Activated CD4-positive, alpha-beta memory T cell treated with anti-CD3 and anti-CD28 coated beads for 36 hours (primary cell): ENCODE data around the gene CCDC61. TPM values are rescaled to one million over a fixed set of nuclear protein-coding genes. Genes with fewer than 3 reads are reported as not detected.

Experiments used
- CTCF ChIA-PET: fragments of 350-600 bp; sonication (Branson Sonifier 250); formaldehyde crosslinking; loops from one replicate; lab custom pipeline; 2021; ENCODE audit warnings: antibody characterized with exemption, inconsistent platforms; lab: Charles Lee
- POLR2A ChIA-PET: fragments of 350-600 bp; sonication (Branson Sonifier 250); formaldehyde crosslinking; loops from one replicate; lab custom pipeline; 2021; ENCODE audit warnings: antibody characterized with exemption; lab: Charles Lee
- DNase-seq: peaks from one replicate; pipeline ENCODE4 v3.0.0-alpha.2; 2020
- H3K27ac Mint-ChIP-seq: one replicate; pipeline ENCODE4 v1.8.0; 2021; ENCODE audit warnings: mixed read lengths
- H3K27me3 Mint-ChIP-seq: one replicate; pipeline ENCODE4 v1.8.0; 2021; ENCODE audit warnings: mixed read lengths
- H3K36me3 Mint-ChIP-seq: one replicate; pipeline ENCODE4 v1.8.0; 2021; ENCODE audit warnings: mixed read lengths
- H3K4me1 Mint-ChIP-seq: one replicate; pipeline ENCODE4 v1.8.0; 2021; ENCODE audit warnings: low read depth, mixed read lengths
- H3K4me3 Mint-ChIP-seq: one replicate; pipeline ENCODE4 v1.8.0; 2021; ENCODE audit warnings: mild to moderate bottlenecking, mixed read lengths
- H3K9me3 Mint-ChIP-seq: one replicate; pipeline ENCODE4 v1.8.0; 2021; ENCODE audit warnings: mixed read lengths
- intact Hi-C: fragments of 100-400 bp; cut with micrococcal nuclease; formaldehyde crosslinking; loops from one replicate; pipeline ENCODE4 v1.15.1; 2023
- total RNA-seq, 2 experiments: library from RNA; stranded (reverse); gene quantifications; one replicate each; pipeline ENCODE4 v1.2.3, GENCODE V29; 2021

CCDC61 gene
- total RNA-seq, 2 experiments from 2014 or later, result 28.4 to 30.5 TPM

- no peak for DNase-seq
- Mint-ChIP-seq H3K36me3 (no peaks in the 10 kb centered on the region), H3K4me1 (no peaks in the 10 kb centered on the region), H3K4me3 (no peak overlapping the region), H3K27ac (no peak overlapping the region), H3K9me3 (no peaks in the 10 kb centered on the region), H3K27me3 (peaks cover 33% of the 10 kb centered on the region)
- ChIA-PET POLR2A (no interaction called here), CTCF (no interaction called here)
- intact Hi-C loops, result no loop called here
These were observed 33.2 kb upstream of the CCDC61 start for GRCh38 chr19:45962021-45962420.

DNA sequence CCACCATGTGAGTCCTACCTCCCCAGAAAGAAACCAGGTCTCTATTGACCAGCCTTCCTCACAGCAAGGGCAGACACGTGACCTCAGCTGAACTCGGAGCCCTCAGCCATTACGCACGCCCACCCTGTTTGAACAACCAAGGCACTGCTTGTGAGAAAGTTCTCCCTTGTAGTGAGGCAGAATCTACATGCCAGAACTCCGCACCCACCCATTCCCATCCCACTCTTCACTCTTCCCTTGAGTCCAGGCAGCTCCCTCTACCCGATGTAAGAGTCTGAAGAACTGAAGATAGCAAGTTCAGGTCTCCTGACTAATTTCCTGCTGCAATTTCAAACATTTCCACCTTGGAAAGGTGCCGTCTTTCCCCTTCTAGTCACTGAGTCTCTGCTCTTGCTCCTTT lies 28.0 kb upstream of the CCDC61 start:
- POLR2A ChIA-PET, result no interaction called here
- Mint-ChIP-seq H3K4me1 (peaks cover 5% of the 10 kb centered on the region), H3K27ac (no peak overlapping the region), H3K36me3 (no peaks in the 10 kb centered on the region), H3K4me3 (no peak overlapping the region), H3K9me3 (no peaks in the 10 kb centered on the region), H3K27me3 (peaks cover 39% of the 10 kb centered on the region)
- no peak for DNase-seq
- CTCF ChIA-PET, result no interaction called here
- intact Hi-C loops, result no loop called here

DNA sequence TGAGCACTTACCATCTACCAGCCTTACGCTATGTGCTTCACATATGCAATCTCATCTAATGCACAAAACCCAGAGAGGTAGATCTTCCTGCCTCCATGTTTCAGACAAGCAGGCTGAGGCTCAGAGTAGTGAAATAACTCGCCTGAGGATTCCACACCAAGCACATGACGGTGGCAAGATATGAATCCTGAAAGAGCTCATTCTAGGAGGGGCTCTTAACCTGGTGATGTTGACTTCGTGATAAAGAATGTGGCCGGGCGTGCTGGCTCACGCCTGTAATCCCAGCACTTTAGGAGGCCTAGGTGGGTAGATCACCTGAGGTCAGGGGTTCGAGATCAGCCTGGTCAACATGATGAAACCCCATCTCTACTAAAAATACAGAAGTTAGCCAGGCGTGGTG lies 26.6 kb upstream of the CCDC61 start:
- CTCF ChIA-PET, result no interaction called here

GRCh38 chr19:45969676-45970075 lies 25.6 kb upstream of the CCDC61 start:
- CTCF ChIA-PET, result no interaction called here
- Mint-ChIP-seq H3K4me1 (peaks cover 12% of the 10 kb centered on the region), H3K27ac (no peak overlapping the region), H3K4me3 (no peak overlapping the region), H3K27me3 (peaks cover 47% of the 10 kb centered on the region), H3K36me3 (no peaks in the 10 kb centered on the region), H3K9me3 (no peaks in the 10 kb centered on the region)
- intact Hi-C loops, result no loop called here
- DNase-seq, result no peak
- POLR2A ChIA-PET, result no interaction called here

More for the DNA sequence above, 26.6 kb upstream of the CCDC61 start:
- no peak overlapping the region for H3K4me3 Mint-ChIP-seq
- POLR2A ChIA-PET, result no interaction called here
- no peaks in the 10 kb centered on the region for H3K9me3 Mint-ChIP-seq
- H3K4me1 Mint-ChIP-seq, result peaks cover 11% of the 10 kb centered on the region
- no peaks in the 10 kb centered on the region for H3K36me3 Mint-ChIP-seq
- intact Hi-C loops, result no loop called here
- H3K27me3 Mint-ChIP-seq, result peaks cover 43% of the 10 kb centered on the region
- DNase-seq, result no peak
- no peak overlapping the region for H3K27ac Mint-ChIP-seq

DNA sequence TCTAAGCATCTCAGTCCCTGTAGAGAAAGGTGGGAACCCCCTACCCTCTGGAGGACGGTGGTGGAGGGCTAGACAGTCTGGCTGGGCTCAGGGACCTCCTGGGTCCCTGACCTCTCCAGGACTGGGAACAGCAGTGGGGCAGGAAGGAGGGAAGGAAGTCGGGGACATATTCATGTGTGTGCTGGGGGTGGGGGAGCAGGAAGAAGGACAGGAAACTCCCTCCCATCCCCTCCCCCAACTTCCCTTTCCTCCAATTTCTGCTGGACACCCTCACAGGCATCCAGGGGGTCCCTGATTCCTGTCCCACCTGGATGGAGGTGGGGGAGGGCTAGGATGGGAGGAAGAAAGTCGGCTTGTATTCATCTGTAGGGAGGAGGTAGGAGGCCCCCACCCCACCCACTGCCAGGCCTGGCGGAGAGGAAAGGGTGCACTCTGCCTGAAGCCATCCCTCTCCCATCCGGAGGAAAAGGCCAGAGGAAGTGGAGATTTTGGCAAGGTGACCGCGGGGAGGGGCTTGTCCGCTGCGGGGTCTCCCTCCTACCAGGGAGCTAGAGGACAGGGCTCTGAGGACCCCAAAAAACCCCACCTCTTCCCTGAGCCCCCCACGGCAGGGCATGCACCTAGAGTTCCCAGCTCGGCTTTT lies 23.9 kb upstream of the CCDC61 start:
- ChIA-PET POLR2A (no interaction called here), CTCF (no interaction called here)
- H3K4me3 Mint-ChIP-seq, result no peak overlapping the region
- H3K27ac Mint-ChIP-seq, result no peak overlapping the region
- H3K9me3 Mint-ChIP-seq, result no peaks in the 10 kb centered on the region
- DNase-seq, result no peak
- H3K4me1 Mint-ChIP-seq, result peaks cover 12% of the 10 kb centered on the region
- no peaks in the 10 kb centered on the region for H3K36me3 Mint-ChIP-seq
- H3K27me3 Mint-ChIP-seq, result peaks cover 64% of the 10 kb centered on the region
- intact Hi-C loops, result no loop called here

- Mint-ChIP-seq H3K27ac (no peak overlapping the region), H3K4me3 (no peak overlapping the region), H3K9me3 (no peaks in the 10 kb centered on the region), H3K4me1 (peaks cover 12% of the 10 kb centered on the region), H3K36me3 (no peaks in the 10 kb centered on the region), H3K27me3 (peaks cover 61% of the 10 kb centered on the region)
- peak; percentile 53 for DNase-seq
- POLR2A ChIA-PET, result no interaction called here
- intact Hi-C loops, result no loop called here
- CTCF ChIA-PET, result no interaction called here
These were observed 23.0 kb upstream of the CCDC61 start for GRCh38 chr19:45972081-45972946.

- ChIA-PET POLR2A (no interaction called here), CTCF (no interaction called here)
- no peaks in the 10 kb centered on the region for H3K36me3 Mint-ChIP-seq
- H3K4me1 Mint-ChIP-seq, result peaks cover 12% of the 10 kb centered on the region
- DNase-seq, result no peak
- H3K27ac Mint-ChIP-seq, result no peak overlapping the region
- H3K4me3 Mint-ChIP-seq, result no peak overlapping the region
- H3K9me3 Mint-ChIP-seq, result no peaks in the 10 kb centered on the region
- H3K27me3 Mint-ChIP-seq, result peaks cover 59% of the 10 kb centered on the region
- intact Hi-C loops, result no loop called here
These were observed 22.2 kb upstream of the CCDC61 start for GRCh38 chr19:45972947-45973540.

- intact Hi-C loops, result no loop called here
- DNase-seq, result peak; percentile 60
- Mint-ChIP-seq H3K36me3 (no peaks in the 10 kb centered on the region), H3K4me3 (no peak within 1 kb of the TSS), H3K27me3 (peaks cover 55% of the 10 kb centered on the region), H3K4me1 (peaks cover 12% of the 10 kb centered on the region), H3K27ac (no peak within 1 kb of the TSS), H3K9me3 (no peaks in the 10 kb centered on the region)
- CTCF ChIA-PET, result no interaction called here
- POLR2A ChIA-PET, result no interaction called here
These were observed 21.5 kb upstream of the CCDC61 start, which contains the start of gene NOVA2 for GRCh38 chr19:45973553-45974338. TSS of gene NOVA2 (minus strand) at chr19:45973865. CDS start at chr19:45973351, 514 bp downstream.

- peaks cover 47% of the 10 kb centered on the region for H3K27me3 Mint-ChIP-seq
- H3K4me3 Mint-ChIP-seq, result no peak overlapping the region
- intact Hi-C loops, result no loop called here
These were observed 19.8 kb upstream of the CCDC61 start for GRCh38 chr19:45975306-45976070.

GRCh38 chr19:45976178-45976577 lies 19.1 kb upstream of the CCDC61 start:
- Mint-ChIP-seq H3K27me3 (peaks cover 42% of the 10 kb centered on the region), H3K9me3 (no peaks in the 10 kb centered on the region), H3K36me3 (no peaks in the 10 kb centered on the region), H3K4me3 (no peak overlapping the region), H3K27ac (no peak overlapping the region), H3K4me1 (peaks cover 12% of the 10 kb centered on the region)
- ChIA-PET POLR2A (no interaction called here), CTCF (interaction anchor here (0.6 kb wide), 1 partner anchor 1874 kb away, joined by 3 read pairs; no protein-coding TSS in a partner anchor)
- intact Hi-C loops, result no loop called here
- no peak for DNase-seq

More at GRCh38 chr19:45975306-45976070, 19.8 kb upstream of the CCDC61 start:
- Mint-ChIP-seq H3K4me1 (peaks cover 12% of the 10 kb centered on the region), H3K9me3 (no peaks in the 10 kb centered on the region), H3K36me3 (no peaks in the 10 kb centered on the region), H3K27ac (no peak overlapping the region)
- no peak for DNase-seq
- ChIA-PET POLR2A (interaction anchor here (0.6 kb wide), 1 partner anchor 176 kb away, joined by 5 read pairs; no protein-coding TSS in a partner anchor), CTCF (no interaction called here)

- H3K36me3 Mint-ChIP-seq, result no peaks in the 10 kb centered on the region
- no peak overlapping the region for H3K27ac Mint-ChIP-seq
- POLR2A ChIA-PET, result no interaction called here
- H3K27me3 Mint-ChIP-seq, result peaks cover 32% of the 10 kb centered on the region
- CTCF ChIA-PET, result interaction anchor here (1.3 kb wide), 1 partner anchor 31 kb away, joined by 3 read pairs; no protein-coding TSS in a partner anchor
- H3K9me3 Mint-ChIP-seq, result no peaks in the 10 kb centered on the region
- no peak overlapping the region for H3K4me3 Mint-ChIP-seq
- peaks cover 2% of the 10 kb centered on the region for H3K4me1 Mint-ChIP-seq
- intact Hi-C loops, result no loop called here
- no peak for DNase-seq
These were observed 17.1 kb upstream of the CCDC61 start for GRCh38 chr19:45978156-45978555.
